ENCODE measurements around the gene SRSF3.
"Not testable (repeated sequence)": the region's sequence is repeated elsewhere in the genome, so short reads cannot be mapped to it uniquely, and the experiment has no call there.

SRSF3 gene

DNA sequence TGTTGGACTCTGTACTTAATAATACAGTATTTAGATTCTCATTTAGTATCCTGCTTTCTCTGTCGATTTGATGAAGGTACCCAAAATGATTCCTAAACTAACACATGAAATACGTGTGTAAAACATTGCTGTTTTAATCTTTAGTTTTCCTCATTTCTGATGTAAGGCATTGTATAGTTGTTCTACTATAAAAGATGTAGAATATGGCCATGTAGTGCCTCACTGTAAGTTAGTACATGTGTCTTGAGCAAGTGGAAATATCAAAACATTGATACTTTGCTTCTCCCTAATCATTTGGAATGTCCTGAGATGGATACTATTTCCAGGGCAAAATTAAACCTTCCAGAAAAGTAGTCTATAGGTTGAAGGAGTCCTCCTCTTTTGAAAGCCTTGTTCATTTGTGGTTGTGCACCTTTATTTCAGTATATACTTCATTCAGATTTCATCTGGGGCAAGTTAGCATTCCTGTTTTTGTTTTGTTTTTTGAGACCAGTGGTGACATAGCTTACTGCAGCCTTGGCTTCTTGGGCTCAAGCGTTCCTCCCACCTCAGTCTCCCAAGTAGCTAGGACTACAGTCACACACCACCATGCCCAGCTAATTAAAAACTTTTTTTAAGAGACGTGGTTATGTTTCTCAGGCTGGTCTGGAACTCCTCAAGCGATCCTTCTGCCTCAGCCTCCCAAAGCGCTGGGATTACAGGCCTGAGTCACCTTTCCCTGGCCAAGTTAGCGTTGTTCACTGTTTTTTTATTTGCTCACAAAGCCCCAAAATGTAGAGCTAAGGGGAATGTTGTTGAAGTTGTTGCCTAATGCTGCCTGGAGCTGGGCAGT, 11.6 kb downstream of the SRSF3 start:
- peak in 1 of 2 experiments; percentile 19 for DNase-seq

GRCh38 chr6:36607305-36607682, 13.1 kb downstream of the SRSF3 start:
- not testable (repeated sequence) for DNase-seq

- DNase-seq = no peak
Measured at GRCh38 chr6:36607683-36608386, 13.7 kb downstream of the SRSF3 start.

DNA sequence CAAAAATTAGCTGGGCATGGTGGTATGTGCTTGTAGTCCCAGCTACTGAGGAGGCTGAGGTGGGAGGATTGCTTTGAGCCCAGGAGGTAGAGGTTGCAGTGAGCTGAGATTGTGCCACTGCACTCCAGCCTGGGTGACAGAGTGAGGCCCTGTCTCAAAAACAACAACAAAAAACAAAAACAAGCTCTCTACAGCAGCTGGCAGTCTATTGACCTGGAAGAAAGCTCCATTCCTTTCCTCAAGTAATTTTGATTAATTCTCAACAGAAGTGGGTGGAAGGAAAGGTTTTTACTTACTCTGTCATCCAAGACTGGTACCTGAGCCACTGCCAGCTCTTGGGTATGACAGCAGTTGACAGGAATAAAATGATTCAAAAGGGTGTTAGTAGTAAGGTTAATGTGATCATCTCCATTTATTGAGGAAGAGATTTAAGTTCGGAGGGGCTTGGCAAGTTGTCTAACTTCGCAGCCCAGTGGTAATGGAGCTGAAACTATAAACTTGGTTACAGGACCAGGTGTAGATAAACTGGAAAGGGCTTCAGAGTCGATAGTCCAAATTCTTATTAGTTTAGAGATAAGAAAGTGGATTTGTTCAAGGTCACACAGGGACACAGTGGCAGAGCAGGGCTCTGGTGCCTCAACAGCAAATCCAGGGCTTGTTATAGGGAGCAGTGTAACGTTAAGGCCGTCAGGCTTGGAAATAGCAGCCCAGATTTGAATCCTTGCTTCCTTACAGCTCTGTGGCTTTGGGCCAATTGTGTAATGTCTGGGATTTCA, 14.8 kb downstream of the SRSF3 start:
- DNase-seq = no peak

DNA sequence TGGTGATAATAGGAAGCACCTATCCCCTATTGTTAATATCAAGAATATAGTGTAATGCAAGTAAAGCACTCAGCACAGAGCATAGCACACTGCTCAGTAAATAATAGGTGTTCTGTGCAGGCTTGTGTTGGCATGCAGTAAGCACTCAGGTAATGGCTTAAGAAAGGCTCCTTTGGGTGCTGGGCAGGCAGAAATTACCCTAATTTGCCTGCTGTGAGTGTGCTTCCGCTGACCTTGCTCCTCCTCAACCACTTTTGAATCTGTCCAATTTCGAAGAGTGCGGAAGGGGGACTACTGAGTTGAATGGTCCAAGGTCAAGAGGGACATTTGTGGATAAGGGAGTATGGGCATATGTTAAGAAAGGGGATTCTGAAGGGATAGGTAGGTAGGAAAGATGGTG, 15.4 kb downstream of the SRSF3 start:
- DNase-seq = no peak

DNA sequence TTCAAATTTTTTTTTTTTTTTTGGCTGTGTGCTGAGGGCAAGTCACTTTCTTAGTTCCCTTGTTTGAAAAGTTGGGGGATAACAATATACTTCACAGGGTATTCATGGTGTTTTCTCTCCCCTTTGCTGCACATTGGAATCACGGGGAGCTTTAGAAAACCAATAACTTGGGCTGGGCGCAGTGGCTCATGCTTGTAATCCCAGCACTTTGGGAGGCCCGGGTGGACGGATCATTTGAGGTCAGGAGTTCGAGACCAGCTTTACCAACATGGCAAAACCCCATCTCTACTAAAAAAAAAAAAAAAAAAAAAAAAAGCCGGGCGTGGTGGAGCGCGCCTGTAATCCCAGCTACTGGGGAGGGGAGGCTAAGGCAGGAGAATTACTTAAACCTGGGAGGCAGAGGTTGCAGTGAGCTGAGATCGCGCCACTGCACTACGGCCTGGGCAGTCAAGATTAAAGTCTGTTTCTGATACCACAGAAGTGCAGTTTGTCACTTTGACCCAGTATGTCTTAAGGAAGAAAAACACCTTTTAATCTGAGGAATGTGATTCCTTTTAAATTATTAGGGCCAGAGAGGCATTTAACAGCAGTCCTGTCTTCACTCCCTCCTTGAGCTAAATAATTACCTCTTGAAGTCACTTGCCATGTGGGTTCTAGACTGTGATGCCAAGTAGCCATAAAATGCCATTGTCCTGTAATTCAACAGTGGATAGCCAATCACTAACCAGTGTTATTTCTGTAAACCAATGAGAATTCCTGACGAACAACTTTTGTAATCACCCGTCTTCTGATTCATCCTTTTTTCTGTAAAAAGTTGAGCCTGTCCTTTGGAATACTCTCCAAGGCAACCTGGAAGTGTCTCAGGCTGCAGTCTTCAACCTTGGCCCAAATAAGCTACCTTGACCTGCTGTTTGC, 16.1 kb downstream of the SRSF3 start:
- no peak for DNase-seq

- DNase-seq = no peak
Measured at GRCh38 chr6:36610956-36611336, 16.8 kb downstream of the SRSF3 start.

GRCh38 chr6:36611679-36612078, 17.5 kb downstream of the SRSF3 start:
- not testable (repeated sequence) for DNase-seq

- no peak for DNase-seq
Measured at GRCh38 chr6:36612101-36612625, 18.0 kb downstream of the SRSF3 start.

GRCh38 chr6:36613200-36613995, 19.2 kb downstream of the SRSF3 start:
- no peak for DNase-seq

DNA sequence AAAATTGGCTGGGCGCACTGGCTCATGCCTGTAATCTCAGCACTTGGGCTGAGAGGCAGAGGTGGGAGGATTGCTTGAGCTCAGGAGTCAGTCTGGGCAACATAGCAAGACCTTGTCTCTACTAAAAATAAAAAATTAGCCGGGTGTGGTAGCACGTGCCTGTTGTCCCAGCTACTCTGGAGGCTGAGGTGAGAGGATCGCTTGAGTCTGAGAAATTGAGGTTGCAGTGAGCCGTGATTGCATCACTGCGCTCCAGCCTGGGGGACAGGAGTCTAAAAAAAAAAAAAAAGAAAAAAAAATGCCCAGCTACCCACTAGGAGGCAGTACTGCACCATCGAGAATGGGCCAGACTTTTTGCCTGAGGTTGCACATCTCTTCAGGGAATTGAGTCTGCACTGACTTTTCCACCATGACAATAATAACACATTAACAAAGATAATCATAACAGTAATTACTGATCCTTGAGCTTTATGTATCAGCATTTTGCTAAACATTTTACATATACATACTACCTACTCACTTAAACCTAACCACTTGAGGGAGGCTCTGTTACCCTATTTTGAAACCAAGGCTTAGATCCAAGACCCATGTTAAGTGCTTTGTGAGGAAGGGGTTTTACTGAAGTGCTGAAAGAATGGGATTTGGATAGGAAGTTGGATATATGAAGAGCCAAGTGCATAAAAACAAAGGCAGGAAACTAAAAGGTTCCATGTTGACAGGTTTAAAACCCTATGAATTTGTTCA, 21.0 kb downstream of the SRSF3 start:
- DNase-seq = peak; percentile 60 to 67

GRCh38 chr6:36616893-36617521, 22.8 kb downstream of the SRSF3 start:
- DNase-seq = no peak

DNA sequence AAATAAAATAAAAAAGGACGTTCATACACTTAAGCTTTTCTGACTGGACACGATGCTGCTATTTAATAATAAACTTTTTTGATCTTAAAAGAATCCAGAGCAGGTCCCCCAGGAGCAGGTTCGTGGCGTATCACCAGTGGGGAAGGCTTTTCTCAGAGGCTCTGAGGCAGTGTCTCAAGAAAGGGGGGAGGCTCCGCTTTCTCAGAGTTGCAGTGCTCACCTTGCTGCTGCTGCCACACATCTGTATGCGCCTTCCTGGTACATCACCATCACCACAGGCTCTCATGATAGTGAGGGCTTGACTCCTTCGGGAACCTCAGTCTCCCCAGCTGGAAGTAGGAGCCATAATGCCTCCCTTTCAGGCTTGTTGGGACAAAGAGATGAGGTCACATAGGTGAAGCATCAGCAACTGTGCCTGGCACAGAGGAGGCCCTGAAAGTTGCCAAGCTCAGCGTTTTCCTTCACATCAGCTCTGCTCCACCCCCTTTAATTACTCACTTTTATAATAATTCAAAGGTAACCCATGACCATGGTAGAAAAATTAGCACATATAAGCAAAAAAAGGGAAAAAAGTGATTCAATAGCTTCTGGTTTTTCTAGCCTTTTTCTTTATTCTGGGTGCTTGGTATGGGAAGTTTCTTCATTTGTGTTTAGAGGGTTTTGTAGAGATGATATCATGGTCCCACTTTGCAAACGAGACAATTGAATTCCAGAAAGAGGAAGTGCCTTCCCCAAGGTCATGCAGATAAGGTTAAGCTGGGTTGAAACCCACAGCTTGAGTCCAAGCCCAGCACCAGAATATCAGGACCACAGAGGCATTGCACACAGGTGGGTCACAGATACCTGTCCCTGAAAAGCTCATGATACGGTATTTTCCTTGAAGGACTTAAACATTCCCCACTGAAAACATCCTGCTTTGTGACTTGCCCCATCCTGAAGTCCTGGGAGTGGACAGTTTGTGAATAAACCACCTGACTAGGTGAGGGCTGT, 24.5 kb downstream of the SRSF3 start:
- DNase-seq = no peak

- DNase-seq = no peak
Measured at GRCh38 chr6:36621371-36621855, 27.3 kb downstream of the SRSF3 start.

DNA sequence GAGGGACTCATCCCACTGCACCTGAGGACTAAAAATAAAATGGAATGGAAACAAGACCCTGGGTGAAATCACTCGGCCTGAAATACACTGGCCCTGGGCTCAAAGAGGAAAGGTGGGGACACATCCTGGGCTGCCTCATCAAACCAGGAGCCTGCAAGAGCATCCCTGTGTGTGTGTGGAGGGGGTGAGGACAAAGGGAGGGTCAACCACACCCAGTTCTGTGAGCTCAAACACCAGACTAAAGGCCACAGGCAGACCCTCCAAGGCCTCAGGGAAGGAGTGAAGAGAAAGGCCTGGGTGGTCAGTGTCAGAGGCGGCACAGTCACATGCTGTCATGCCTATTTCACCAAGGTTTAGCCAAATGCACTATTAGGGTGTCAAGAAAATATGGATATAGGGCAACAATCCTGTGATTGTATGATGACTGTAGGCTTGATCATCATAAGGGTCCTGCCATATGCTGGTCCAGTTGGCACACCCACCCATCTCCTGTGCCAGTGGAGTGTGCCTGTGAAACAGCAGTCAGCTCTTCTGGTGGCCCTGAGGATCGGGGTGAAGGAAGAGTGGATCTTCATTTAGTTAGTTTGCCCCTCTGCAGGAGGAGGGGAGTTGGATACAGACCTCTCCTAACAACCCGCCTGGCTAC, 28.9 kb downstream of the SRSF3 start:
- DNase-seq = no peak

- peak; percentile 88 to 91 for DNase-seq
Measured at GRCh38 chr6:36623547-36624459, 29.6 kb downstream of the SRSF3 start.
